Measurements from ENCODE around the gene DPYSL3.

GRCh38 chr5:147504535-147504934 lies 5.3 kb downstream of the DPYSL3 start:
- no peak for TF ChIP-seq RAD21 (IDR thresholded peaks at IDR 0.05; ENCODE audit: low read length)
- no peak for TF ChIP-seq EP300 (IDR thresholded peaks at IDR 0.05; ENCODE audit: borderline replicate concordance in 1 of 2, low read depth in 1 of 2, low read length in 1 of 2)
- TF ChIP-seq, protein P1, sequence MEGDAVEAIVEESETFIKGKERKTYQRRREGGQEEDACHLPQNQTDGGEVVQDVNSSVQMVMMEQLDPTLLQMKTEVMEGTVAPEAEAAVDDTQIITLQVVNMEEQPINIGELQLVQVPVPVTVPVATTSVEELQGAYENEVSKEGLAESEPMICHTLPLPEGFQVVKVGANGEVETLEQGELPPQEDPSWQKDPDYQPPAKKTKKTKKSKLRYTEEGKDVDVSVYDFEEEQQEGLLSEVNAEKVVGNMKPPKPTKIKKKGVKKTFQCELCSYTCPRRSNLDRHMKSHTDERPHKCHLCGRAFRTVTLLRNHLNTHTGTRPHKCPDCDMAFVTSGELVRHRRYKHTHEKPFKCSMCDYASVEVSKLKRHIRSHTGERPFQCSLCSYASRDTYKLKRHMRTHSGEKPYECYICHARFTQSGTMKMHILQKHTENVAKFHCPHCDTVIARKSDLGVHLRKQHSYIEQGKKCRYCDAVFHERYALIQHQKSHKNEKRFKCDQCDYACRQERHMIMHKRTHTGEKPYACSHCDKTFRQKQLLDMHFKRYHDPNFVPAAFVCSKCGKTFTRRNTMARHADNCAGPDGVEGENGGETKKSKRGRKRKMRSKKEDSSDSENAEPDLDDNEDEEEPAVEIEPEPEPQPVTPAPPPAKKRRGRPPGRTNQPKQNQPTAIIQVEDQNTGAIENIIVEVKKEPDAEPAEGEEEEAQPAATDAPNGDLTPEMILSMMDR (IDR thresholded peaks at IDR 0.05), result no peak
- no peak for TF ChIP-seq TCF12 (IDR thresholded peaks at IDR 0.05)

Measured in SK-N-SH (cell line).